ENCODE data around the gene PPM1N.
"Not testable (repeated sequence)": the region's sequence is repeated elsewhere in the genome, so short reads cannot be mapped to it uniquely, and the experiment has no call there.

The PPM1N gene

DNA sequence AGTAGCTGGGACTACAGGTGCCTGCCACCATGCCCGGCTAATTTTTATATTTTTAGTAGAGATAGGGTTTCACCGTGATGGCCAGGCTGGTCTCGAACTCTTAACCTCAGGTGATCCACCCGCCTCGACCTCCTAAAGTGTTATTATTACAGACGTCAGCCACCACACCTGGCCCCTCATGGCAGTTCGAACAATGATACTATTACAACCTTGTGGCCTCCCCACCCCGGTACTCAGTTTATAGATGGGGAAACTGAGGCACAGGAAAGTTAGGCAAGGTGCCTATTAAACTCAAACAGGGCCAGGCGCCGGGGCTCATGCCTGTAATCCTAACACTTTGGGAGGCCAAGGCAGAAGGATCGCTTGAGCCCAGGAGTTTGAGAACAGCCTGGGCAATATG lies 12.1 kb downstream of the PPM1N start:
- DNase-seq: not testable (repeated sequence)

DNA sequence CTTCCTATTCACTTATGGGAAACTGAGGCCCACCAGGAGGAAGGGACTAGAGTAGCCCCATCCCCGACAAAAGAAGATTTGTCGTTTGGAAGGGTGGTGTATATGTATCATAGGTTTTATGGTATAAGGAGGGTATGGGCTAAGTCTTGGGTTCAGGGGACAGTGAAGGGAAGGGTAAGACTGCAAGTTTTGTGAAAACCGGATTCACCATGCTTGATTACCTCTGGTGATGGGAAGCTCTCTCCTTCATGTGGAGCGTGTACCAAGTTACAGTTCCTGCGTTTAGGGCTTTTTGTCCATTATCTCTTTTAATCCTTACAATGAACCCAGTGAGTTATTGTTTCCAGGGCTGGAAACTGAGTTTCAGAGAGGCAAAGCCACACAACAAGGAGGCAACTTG lies 12.8 kb downstream of the PPM1N start:
- no peak for DNase-seq

DNA sequence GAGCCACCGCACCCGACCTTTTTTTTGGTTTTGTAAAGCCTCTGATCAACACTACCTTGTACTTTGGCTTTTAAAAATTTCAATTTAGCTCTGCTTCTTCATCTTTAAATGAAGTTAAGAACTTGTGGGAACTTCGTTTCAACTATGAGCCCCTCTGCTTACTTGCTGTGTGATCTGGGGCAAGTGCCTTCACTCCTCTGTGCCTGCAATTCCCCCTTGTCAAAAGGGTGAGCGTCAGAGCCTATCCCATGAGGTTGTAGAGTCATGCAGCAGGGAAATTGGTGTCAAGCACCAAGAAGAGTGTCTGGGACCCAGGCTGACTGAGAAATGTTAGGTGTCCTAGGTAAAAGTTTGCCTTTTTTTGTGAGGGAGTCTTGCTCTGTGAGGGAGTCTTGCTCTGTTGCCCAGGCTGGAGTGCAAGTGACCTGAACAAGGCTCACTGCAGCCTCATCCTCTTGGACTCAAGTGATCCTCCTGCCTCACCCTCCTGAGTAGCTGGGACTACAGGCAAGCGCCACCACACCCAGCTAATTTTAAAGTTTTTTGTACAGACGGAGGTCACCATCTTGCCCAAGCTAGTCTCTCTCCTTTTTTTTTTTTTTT lies 14.7 kb downstream of the PPM1N start:
- no peak for DNase-seq

DNA sequence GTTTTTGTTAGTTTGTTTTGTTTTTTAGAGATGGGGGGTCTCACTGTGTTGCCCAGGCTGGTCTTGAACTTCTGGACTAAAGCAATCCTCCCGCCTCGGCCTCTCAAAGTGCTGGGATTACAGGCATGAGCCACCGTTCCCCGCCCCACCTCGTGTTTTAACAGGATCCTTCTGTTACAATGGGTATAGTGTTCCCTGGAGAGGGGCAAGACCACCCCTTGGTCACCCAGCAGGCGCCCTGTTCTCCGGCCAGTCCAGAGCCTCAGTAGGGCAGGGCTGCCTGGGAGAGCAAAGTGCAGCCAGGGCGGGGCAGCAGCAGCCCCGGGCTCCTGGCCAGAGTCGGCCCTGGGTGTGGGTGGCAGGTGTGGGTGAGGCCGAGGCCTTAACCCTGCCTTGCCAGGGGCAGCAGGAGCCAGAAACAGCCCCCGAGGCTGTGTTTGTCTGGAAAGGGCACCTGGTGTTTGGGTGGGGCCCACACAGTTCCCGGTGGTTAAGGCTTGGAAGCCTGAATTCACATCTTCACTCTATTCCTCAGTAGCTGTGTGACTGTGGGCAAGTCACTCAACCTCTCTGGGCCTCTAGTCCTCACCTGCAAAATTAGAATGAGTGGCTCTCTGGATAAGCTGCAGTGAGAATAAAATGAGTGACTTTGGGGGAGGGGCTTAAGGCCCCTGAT lies 16.3 kb downstream of the PPM1N start:
- no peak for DNase-seq

DNA sequence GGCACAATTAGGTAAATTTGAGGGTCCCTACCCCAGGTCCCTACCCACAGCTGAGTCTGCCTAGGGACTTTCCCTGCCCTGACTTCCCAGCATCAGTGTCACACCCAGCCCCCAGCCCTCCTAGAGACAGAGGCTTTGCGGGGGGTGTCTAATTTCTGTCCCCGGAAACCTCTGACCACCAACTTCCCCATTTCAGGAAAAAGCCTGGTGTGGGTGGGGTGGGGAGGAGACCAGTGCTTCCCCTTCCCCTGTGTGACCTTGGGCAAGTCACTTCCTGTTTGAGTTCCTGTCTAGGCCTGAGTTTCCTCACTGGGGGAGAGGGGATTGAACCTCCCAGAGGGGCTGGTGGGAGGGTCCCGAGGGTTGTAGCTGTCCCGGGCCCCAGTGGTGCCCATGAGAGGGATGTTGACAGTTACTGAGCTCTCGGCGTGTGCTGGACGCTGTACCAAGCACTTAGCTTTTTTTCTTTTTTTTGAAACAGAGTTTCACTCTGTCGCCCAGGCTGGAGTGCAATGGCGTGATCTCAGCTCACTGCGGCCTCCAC lies 16.9 kb downstream of the PPM1N start:
- DNase-seq: no peak

DNA sequence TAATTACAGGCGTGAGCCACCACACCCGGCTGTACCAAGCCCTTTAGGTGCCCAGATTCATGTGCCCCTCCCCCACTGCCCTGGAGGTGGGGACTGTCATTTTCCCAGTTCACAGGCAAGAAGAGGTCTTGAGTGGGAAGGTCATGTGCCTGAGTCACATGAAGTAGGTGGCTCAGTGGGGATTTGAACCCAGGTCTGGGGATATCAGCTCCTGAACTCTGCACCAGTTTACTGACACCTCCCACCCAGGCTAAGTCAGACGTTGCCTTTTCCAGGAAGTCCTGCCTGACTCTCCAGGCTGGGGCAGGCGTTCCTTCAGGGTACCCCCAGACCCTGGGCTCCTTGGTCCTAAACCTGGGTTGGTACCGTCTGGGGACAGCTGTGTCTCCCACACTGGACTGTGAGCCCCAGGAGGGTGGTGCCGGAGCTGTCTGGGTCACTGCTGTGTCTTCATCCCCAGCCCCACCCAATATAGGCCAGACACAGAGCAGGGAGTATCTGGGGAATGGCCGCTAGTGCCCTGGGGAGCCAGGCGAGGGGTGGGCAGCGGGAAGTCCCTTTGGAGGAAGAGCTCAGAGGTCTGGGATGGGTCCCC lies 17.7 kb downstream of the PPM1N start:
- no peak for DNase-seq

DNA sequence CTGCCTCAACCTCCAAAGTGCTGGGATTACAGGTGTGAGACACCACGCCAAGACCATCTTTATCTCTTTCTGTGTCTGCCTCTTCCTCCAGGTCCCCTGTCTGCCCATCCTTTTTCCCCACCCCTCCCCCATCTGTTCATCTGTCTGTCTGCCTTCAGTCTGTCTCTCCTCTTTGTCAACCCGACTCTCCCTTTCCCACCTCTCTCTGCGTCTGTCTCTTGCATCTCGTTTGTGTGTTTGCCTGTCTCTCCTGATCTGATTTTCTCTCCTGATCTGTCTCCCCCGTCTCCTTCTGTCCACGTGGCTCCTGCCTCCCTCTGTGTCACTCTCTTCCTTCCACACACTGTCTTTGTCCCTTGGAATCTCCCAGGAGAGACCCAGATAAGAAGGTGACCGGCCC lies 19.0 kb downstream of the PPM1N start:
- no peak for DNase-seq

DNA sequence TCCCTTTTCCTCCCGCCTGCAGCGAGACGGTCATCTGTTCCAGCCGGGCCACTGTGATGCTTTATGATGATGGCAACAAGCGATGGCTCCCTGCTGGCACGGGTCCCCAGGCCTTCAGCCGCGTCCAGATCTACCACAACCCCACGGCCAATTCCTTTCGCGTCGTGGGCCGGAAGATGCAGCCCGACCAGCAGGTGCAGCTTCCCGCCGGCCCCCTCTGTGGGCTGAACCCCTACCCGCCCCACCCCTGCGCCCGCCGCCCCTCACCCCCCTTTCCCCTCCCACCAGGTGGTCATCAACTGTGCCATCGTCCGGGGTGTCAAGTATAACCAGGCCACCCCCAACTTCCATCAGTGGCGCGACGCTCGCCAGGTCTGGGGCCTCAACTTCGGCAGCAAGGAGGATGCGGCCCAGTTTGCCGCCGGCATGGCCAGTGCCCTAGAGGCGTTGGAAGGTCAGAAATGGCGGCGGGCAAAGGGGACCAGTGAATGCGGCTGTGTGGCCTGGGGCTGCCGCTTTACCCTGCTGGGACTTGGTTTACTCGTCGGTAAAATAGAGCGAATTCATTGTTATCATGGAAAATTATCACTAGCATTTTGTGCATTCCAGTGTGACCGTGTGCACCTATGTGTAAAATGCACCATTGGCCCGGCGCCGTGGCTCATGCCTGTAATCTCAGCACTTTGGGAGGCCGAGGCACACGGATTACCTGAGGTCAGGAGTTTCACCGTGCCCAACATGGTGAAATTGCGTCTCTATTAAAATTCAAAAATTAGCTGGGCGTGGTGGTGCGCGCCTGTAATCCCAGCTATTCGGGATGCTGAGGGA lies 19.6 kb downstream of the PPM1N start:
- no peak for DNase-seq

DNA sequence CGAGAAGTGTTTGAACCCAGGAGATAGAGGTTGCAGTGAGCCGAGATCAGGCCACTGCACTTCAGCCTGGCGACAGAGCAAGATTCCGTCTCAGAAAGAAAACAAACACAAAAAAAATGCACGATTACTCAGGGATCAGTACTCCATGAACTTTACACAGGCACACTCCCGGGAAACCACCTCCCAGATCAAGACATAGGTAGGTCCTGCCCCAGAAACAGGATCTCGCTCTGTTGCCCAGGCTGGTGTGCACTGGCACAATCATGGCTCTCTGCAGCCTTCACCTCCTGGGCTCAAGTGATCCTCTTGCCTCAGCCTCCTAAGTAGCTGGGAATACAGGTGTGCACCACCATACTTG lies 20.2 kb downstream of the PPM1N start:
- no peak for DNase-seq

DNA sequence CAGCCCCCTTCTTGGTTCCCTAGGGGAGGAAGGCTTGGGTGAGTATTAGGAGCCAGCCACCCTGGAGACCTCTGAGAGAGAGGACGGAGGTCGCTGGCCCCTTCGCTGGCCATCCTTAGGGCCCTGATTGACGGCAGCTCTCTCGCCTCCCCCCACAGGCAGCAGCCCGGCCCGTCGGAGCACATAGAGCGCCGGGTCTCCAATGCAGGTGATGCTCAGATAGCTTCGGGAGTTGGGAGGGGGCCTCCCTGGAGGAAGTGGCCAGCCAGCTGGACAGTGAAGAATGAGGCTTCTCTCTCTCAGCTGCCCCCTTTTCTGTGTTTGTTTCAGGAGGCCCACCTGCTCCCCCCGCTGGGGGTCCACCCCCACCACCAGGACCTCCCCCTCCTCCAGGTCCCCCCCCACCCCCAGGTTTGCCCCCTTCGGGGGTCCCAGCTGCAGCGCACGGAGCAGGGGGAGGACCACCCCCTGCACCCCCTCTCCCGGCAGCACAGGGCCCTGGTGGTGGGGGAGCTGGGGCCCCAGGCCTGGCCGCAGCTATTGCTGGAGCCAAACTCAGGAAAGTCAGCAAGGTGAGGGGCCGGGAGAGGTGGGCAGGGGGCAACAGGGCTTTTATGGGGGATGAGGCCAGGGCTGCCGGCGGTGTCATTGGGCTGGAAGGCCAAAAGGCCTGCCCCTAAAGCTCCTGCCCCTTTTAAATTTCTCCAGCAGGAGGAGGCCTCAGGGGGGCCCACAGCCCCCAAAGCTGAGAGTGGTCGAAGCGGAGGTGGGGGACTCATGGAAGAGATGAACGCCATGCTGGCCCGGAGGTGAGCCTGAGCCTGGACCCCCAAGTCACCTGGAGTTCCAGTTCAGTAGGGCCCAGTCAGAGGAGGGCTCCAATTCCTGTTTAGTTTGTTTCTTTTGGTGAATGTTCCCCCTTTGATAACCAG lies 24.0 kb downstream of the PPM1N start:
- DNase-seq: no peak

DNA sequence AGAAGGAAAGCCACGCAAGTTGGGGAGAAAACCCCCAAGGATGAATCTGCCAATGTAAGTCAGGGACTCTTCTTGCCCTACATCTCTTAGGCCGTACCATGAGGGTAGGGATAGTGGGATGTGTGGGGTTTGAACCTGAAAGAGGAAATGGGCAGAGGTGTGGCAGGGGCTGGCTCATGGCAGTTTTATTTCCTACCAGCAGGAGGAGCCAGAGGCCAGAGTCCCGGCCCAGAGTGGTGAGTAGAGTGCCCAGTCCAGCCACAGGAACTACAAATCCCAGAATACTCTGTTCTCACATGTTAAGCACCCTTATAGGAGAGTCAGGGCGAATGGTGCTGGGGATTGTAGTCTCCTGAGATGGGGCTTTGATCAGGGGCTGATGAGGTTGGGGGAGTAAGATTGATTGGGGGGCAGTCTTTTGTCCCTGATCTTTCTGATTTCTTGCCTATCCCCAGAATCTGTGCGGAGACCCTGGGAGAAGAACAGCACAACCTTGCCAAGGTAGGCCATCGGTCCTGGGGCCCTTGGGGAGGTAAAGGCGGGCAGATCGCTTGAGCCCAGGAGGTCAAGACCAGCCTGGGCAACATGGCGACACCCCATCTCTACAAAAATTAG lies 25.5 kb downstream of the PPM1N start:
- peak; percentile 62 for DNase-seq

DNA sequence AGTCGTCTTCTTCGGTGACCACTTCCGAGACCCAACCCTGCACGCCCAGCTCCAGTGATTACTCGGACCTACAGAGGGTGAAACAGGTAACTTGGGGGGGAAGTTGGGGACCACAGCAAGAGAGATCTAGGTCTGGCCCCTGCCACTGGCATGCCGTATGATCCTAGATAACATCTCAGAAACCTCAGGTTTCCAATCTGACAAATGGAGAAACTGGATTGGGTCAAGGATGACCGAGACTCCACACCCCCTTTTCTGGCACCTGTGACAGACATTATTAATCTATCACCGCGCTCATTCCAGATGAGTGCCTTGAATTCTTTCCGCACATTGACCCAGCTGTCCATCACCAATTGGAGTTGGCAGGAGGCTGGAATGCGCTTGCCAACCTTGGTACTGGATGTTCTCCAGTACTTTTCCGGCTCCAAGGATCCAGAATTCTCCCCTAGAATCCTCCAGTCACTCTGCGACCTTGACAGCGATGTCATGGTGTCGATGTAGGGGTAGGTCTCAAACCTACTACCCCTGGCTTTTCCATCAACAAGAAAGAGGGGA lies 26.4 kb downstream of the PPM1N start:
- no peak for DNase-seq

DNA sequence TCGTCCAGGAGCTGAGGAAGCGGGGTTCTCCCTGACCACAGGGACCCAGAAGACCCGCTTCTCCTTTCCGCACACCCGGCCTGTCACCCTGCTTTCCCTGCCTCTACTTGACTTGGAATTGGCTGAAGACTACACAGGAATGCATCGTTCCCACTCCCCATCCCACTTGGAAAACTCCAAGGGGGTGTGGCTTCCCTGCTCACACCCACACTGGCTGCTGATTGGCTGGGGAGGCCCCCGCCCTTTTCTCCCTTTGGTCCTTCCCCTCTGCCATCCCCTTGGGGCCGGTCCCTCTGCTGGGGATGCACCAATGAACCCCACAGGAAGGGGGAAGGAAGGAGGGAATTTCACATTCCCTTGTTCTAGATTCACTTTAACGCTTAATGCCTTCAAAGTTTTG lies 27.9 kb downstream of the PPM1N start:
- no peak for DNase-seq

DNA sequence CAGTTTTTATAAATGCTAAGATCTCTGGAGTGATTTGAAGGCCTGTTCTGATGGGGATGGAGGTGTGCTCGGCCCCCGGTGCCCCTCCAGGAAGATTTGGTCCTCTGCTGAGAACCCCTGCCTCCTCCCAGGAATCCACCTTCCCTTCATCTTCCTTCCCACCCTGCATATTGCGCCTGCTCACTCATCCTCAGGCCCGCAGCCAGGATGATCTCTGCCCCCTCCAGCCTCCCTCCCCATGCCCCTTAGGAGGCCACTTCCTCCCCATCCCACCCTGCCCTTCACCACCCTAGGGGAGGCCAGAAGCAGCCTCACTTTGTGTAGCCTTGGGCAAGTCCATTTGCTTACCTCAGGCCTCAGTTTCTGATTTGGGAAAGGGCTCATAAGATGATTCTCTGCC lies 28.7 kb downstream of the PPM1N start:
- DNase-seq: no peak

DNA sequence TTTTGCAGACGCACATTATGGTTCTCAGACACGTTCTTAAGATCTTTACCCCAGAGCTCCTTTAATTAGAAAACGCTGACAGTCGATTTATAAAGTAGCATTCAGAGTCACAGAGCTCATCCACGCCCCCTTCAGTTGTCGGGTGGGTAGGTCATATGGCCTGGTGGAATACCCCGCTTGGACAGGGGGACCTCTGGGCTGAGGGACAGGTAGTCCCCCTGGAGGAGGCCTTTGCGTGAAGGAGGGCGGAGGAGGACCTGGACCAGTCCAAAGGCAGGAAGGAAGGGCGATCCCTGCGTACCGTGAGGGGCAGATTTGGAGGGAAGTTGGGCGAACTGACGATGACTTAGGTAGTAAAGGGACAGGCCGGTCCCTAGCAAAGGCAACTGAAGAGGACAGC lies 29.5 kb downstream of the PPM1N start:
- no peak for DNase-seq

DNA sequence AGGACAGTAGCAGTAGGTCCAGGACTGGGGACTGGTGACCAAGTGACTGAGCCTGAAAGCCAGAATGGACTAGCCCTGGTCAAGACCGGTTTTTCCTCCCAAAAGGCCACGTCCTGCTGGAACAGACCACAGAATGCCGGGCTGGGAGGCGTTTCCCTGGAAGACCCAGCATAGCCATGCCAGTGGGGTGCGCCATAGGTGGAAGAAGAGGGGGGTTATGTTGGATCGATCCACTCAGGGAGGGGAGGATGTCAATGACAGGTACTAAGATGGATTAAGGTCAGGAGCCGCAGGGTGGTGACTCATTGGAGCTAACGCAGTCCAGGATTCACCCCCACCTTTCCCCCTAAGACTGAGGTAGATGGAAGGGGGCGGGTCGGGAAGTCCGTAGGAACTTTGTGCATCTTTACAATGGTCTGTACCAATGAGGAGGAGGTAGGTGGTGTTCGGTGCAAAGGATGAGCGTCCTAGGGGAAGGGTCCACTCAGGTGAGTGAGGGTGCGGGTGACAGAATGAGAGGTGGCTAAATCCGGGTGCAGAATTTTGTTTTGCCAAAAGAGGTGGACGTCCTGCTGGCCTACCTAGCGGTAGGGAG lies 30.0 kb downstream of the PPM1N start:
- DNase-seq: no peak

DNA sequence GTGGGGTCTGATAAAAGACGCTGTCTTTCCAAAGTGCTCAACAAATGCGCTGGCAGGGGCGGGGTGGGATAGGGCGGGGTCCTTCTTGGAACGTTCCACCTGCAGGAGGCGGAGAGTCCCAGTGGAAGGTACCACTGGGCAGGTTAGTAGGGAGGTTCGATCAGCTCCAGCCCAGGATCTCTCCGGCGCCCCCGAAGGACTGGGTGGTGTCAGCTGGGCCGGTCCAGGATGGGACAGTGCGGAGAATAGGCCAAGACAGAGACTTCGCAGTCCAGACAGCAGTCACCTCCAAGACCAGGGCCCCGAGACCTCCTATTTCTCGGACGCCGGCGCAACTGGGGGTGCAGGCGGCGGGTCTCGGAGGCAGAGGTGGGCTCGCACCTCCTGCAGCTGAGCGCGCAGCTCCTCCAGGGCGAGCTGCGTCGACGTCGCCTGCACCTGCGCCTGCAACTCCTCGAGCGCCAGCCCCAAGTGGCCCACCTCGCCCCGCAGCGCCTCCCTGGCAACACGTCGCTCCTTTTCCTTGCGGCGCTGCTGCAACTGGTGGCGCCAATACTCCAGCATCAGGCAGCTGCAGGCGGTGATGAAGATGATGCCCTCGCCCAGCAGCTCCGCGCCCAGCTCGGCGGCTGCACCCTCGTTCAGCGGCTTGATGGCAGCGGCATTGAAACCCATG lies 30.6 kb downstream of the PPM1N start:
- no peak for DNase-seq

DNA sequence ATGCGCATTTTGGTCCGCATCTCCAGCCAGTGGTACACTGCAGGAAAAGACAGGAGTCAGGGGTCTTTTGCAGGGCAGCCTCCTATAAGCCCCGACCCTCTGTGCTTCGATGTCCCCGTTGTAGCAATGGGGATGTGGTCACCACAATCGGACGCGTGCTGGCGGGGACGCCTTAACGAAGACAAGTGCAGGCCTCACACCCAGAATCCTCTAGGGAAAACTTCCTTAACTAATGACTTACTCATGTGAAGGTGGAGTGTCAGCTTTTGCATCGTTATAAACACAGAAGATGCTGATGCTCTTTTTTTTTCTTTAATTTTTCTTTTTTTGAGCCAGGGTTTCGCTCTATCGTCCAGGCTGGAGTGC lies 31.2 kb downstream of the PPM1N start:
- DNase-seq: no peak

DNA sequence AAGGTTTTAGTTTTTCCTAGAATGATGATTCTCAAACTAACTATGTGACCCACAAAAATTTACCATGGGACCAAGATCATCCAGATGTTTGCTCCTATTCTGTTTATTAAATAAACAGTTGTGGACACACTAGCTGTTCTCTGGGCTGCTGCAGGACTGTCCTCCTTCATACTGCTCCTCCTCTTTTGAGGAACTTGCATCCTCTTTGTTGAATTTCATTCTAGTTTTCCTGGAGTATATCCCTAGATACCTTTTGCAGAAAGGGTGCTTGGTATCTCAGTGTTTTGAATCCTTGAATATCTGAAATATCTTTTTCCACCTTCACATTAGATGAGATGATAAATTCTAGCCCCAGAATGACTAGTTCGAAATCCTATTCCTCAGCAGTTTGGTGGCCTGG lies 33.1 kb downstream of the PPM1N start:
- no peak for DNase-seq

DNA sequence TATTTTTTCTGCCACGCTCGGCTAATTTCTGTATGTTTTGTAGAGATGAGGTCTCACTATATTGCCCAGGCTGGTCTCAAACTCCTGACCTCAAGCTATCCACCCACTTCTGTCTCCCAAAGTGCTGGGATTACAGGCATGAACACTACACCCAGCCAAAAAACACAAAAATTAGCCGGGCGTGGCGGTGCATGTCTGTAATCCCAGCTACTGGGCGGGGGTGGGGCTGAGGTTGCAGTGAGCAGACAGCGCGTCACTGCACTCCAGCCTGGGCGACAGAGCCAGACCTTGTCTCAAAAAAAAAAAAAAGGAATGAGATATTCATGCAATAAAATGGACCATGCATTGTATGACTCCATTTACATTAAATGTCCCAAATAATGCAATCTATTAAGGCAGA lies 41.2 kb downstream of the PPM1N start:
- no peak for DNase-seq

DNA sequence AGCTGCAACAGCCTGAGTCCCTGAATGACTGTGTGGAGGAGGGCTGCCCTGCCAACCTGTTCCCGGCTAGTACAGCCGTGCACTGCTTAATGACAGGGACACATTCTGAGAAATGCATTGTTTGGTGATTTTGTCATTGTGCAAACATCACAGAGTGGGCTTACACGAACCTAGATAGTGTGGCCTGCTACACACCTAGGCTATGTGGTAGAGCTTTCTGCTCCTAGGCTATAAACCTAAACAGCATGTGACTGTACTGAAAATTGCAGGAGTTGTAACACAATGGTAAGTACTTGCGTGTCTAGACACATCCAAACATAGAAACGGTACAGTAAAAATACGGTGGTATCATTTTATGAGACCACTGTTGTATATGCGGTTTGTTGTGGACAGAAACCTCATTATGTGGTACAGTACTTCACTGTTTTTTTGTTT lies 44.0 kb downstream of the PPM1N start:
- no peak for DNase-seq
